GM19193 (cell line): ENCODE data around the gene IGSF11.

ENCODE experiments used
- POLR2A ChIP-seq: IDR thresholded peaks from 4 replicates; pipeline ENCODE4 v1.6.1; 2011; ENCODE audit not compliant: insufficient read depth, insufficient read length; ENCODE audit errors: extremely low read depth

The IGSF11 gene

DNA sequence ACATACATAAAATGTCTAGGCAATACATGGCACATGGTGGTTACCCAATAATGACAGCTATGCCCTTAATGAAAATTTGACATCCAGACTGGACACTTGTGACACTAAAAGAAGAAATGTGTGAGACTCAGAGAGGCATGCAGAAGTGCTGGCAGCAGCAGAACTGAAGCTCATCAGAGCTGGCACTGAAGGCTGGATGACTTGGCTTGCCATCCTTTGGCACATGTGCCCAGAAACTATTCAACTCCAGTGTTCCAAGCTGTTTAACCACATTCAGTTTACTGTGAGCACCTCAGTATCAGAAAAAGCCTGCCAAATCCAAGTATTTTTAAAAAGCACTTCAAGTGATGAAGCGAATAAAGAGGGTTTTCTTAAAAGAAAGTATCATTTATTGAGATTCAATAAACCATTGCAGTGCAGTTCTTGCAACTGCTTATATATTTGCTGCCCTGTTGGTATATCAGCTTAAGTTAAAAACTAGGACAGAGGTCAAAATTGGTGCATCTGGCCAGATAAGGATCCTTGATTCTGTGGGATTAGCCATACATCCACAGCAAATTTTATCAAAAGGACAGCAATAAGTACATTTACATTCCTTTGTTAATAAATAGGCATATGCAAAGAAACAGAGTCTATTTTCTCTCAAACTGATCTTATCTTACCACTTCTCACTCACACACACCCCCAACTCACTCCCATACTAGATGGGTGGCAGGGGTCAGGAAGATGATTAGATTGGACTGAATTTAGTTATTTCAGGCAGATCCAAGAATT, 15.8 kb downstream of the IGSF11 start:
- no peak for TF ChIP-seq POLR2A

DNA sequence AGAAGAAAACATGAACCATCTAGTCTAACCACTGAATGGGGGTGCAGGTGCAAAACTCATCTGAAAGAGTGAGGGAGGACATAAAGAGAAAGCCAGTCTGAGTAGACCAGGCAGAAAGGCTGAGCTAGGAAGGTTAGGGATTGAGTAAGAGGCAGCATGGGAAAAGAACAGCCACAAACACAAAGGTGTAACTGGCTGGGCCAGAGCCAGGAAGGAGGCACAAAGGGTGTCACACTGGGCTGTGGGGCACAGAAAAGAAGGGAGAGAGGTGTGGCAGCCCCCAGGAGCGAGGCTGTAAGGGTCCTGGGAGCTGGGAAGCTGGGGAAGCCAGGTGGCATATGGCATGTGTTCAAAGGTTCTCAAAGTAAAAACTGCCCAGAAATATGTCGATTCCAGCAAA, 18.7 kb downstream of the IGSF11 start:
- TF ChIP-seq POLR2A: no peak

DNA sequence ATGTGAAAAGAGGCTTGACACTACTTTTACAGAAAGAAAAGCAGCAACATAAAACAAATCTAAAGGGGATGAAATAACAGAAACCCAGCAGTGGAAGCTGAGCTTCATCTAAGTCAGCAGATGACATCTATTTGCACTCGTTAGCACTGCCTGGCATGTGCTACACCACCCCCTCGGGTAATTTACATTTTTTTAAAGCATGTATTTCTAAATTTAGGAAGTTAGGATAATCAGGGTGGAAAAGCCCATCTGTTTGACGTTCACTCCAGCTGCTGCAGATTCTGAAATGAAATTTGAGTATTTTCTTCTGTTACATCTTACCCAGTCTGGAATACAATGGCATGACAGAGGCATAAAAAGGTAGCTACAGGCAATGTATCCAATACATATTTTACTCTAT, 20.7 kb downstream of the IGSF11 start:
- no peak for TF ChIP-seq POLR2A

GRCh38 chr3:119011528-119011927, 23.1 kb downstream of the IGSF11 start:
- no peak for TF ChIP-seq POLR2A

DNA sequence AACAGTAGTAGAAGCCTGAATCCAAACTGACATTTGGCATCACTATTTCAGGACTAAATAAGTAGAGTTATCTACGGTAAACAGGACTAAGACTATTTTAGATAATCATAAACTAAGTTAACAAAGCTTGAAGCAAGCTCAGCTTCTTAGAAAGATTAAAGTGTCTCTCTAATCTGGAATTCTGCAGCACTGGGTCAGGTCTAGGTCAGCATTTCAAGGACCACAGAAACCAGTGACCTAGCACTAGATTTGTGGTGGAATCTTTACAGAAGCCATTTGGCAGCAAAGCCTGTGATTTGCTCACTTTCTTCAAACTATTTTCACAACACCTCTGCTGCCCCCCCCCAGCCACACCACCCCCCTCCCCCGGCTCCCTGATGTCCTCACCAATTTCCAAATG, 37.5 kb downstream of the IGSF11 start:
- TF ChIP-seq POLR2A: no peak

- no peak for TF ChIP-seq POLR2A
Measured at GRCh38 chr3:118991775-118992174, 42.9 kb downstream of the IGSF11 start.

GRCh38 chr3:118990823-118991560, 43.7 kb downstream of the IGSF11 start:
- TF ChIP-seq POLR2A: no peak

- TF ChIP-seq POLR2A: no peak
Measured at GRCh38 chr3:118988198-118989130, 46.2 kb downstream of the IGSF11 start.

- TF ChIP-seq POLR2A: no peak
Measured at GRCh38 chr3:118987477-118987876, 47.2 kb downstream of the IGSF11 start.

- TF ChIP-seq POLR2A: no peak
Measured at GRCh38 chr3:118986734-118987133, 47.9 kb downstream of the IGSF11 start.

- TF ChIP-seq POLR2A: no peak
Measured at GRCh38 chr3:118984699-118985098, 49.9 kb downstream of the IGSF11 start.

GRCh38 chr3:118981494-118982134, 53.0 kb downstream of the IGSF11 start:
- no peak for TF ChIP-seq POLR2A

- no peak for TF ChIP-seq POLR2A
Measured at GRCh38 chr3:118980832-118981231, 53.8 kb downstream of the IGSF11 start.

GRCh38 chr3:118978393-118978758, 56.3 kb downstream of the IGSF11 start:
- no peak for TF ChIP-seq POLR2A

DNA sequence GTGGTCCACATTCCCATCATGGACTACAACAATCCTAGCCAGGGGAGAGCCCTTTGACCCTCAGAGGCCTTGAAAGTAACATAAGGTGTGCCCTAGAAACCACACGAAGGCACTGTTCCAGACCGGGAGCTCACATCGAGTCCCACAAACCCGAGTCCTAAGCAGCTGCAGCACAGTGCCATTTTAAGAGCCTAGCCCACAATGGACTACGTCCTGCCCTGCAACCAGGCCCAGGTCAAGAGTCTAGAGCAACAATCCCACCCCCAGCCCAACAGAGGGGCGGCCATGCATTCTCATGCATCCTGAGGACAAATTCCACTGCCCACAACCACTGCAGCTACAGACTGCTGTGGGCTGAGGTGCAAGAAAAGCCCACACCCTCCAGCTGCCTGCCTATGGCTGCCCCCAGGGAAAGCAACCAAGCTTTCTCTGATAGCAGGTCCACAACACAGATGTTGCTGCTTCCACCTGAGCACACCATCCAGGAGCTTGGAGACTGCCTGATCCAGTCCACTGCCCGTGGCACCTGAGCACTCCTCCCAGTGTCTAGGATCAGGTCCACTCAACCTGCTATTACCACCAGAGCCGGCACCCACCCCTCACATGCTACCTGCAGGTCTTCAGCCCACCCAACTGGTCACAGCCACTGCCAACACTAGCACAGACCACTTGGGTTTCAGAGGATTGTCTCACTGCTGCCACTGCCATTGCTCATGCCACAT, 56.8 kb downstream of the IGSF11 start:
- no peak for TF ChIP-seq POLR2A

GRCh38 chr3:118977118-118977517, 57.5 kb downstream of the IGSF11 start:
- TF ChIP-seq POLR2A: no peak
